Suprapubic skin (tissue), 4 donors: Measurements from ENCODE around the gene RTTN. TPM values are rescaled to one million over a fixed set of nuclear protein-coding genes. Genes with fewer than 3 reads are reported as not detected.

ENCODE experiments used
- DNase-seq, 2 donors: peaks; one replicate each; pipeline ENCODE4 v3.0.0-alpha.2; 2019; ENCODE audit warnings: low spot score in 2 of 2
- H3K27ac ChIP-seq: fragments of 200-600 bp; sonication (generic); one replicate; pipeline ENCODE4 v1.5.1; 2019
- H3K27me3 ChIP-seq: fragments of 200-600 bp; sonication (generic); one replicate; pipeline ENCODE4 v1.5.1; 2019
- H3K36me3 ChIP-seq: fragments of 200-600 bp; sonication (generic); one replicate; pipeline ENCODE4 v1.5.1; 2019
- H3K4me1 ChIP-seq: fragments of 200-600 bp; sonication (generic); one replicate; pipeline ENCODE4 v1.5.1; 2019
- H3K4me3 ChIP-seq: fragments of 200-600 bp; sonication (generic); one replicate; pipeline ENCODE4 v1.5.1; 2019; ENCODE audit warnings: mild to moderate bottlenecking
- H3K9me3 ChIP-seq: fragments of 200-600 bp; sonication (generic); one replicate; pipeline ENCODE4 v1.5.1; 2019
- CTCF ChIP-seq, 2 donors: fragments of 200-600 bp in 1 of 2; fragments of 450-650 bp in 1 of 2; sonication (generic) in 1 of 2; IDR thresholded peaks; one replicate each; pipeline ENCODE4 v1.5.1; 2016 to 2019; ENCODE audit warnings: antibody characterized with exemption in 2 of 2, mild to moderate bottlenecking in 1 of 2, moderate library complexity in 1 of 2
- EP300 ChIP-seq: sonication (generic); formaldehyde crosslinking; IDR thresholded peaks from one replicate; pipeline ENCODE4 v1.6.1; 2017; ENCODE audit warnings: antibody characterized with exemption
- POLR2A ChIP-seq, 2 donors: fragments of 450-650 bp; IDR thresholded peaks; one replicate each; pipeline ENCODE4 v1.6.1; 2017; ENCODE audit warnings: antibody characterized with exemption in 2 of 2, mild to moderate bottlenecking in 2 of 2, moderate library complexity in 2 of 2
- POLR2AphosphoS5 ChIP-seq, 3 donors: sonication (generic); formaldehyde crosslinking; IDR thresholded peaks; one replicate each; pipeline ENCODE4 v1.6.1; 2017; ENCODE audit warnings: antibody characterized with exemption in 3 of 3
- WGBS: methylation state at CpG from one replicate; pipeline ENCODE4 v1.1.5; 2018; 5-methylcytosine and 5-hydroxymethylcytosine counted together
- total RNA-seq, 4 donors: library from RNA; depleted of rRNA; stranded (reverse); fragments of >200 nt; gene quantifications; one replicate each; pipeline ENCODE4 v1.1.0, GENCODE V29; 2016

Gene RTTN
- total RNA-seq, 4 donors from 2014 or later, result 8.4 to 26.1 (median 12.5) TPM

GRCh38 chr18:70181725-70182124 lies 23.8 kb downstream of the RTTN start:
- H3K4me1 ChIP-seq, result no peaks in the 10 kb centered on the region
- no peaks in the 10 kb centered on the region for H3K27me3 ChIP-seq
- H3K9me3 ChIP-seq, result no peaks in the 10 kb centered on the region
- TF ChIP-seq EP300 (no peak), POLR2AphosphoS5 (IDR thresholded peaks at IDR 0.05) (no peak)
- peaks cover 20% of the 10 kb centered on the region for H3K36me3 ChIP-seq
- H3K27ac ChIP-seq, result no peak overlapping the region
- no peak overlapping the region for H3K4me3 ChIP-seq
- DNase-seq, result no peak

- 86% methylated on average over 1 of the region's 1 CpG for WGBS
- Histone ChIP-seq H3K4me1 (no peaks in the 10 kb centered on the region), H3K36me3 (peaks cover 17% of the 10 kb centered on the region), H3K27me3 (no peaks in the 10 kb centered on the region), H3K9me3 (no peaks in the 10 kb centered on the region), H3K4me3 (no peak overlapping the region), H3K27ac (no peak overlapping the region)
- TF ChIP-seq CTCF (IDR thresholded peaks at IDR 0.05), result no peak
- TF ChIP-seq EP300, result no peak
- no peak for TF ChIP-seq POLR2AphosphoS5 (IDR thresholded peaks at IDR 0.05)
- no peak for TF ChIP-seq POLR2A (IDR thresholded peaks at IDR 0.05)
- no peak for DNase-seq
Measured at GRCh38 chr18:70181015-70181414, 24.5 kb downstream of the RTTN start.

DNA sequence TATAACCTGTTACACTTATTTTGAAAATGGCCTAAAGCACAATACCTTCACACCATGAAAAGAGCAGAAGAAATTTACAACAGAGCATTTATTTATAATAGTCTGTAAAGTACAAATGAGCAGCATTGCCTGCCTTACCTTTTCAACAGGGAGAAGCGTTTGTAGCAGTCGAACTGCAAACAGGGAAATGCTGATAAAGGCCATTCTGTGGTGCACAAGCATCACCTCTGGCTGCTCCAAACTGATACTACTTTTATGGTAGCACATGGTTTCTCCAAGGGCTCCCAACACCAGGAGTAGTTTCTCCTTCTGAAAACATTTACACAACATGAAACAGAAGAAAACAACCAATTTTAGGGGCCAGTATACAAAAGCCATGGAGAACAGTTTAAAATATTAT lies 28.9 kb downstream of the RTTN start:
- DNase-seq, result no peak
- Histone ChIP-seq H3K4me1 (no peaks in the 10 kb centered on the region), H3K4me3 (no peak overlapping the region), H3K27me3 (no peaks in the 10 kb centered on the region), H3K27ac (no peak overlapping the region), H3K9me3 (no peaks in the 10 kb centered on the region), H3K36me3 (peaks cover 5% of the 10 kb centered on the region)
- 84% methylated on average over 2 of the region's 2 CpGs for WGBS
- TF ChIP-seq POLR2AphosphoS5 (IDR thresholded peaks at IDR 0.05) (no peak), EP300 (no peak), CTCF (IDR thresholded peaks at IDR 0.05) (no peak), POLR2A (IDR thresholded peaks at IDR 0.05) (no peak)

GRCh38 chr18:70175216-70175615 lies 30.3 kb downstream of the RTTN start:
- 84% methylated on average over 2 of the region's 2 CpGs for WGBS
- no peak for TF ChIP-seq CTCF (IDR thresholded peaks at IDR 0.05)
- TF ChIP-seq POLR2AphosphoS5 (IDR thresholded peaks at IDR 0.05), result no peak
- no peak for TF ChIP-seq EP300
- no peak for TF ChIP-seq POLR2A (IDR thresholded peaks at IDR 0.05)
- no peak for DNase-seq
- Histone ChIP-seq H3K27ac (no peak overlapping the region), H3K4me1 (no peaks in the 10 kb centered on the region), H3K4me3 (no peak overlapping the region), H3K9me3 (no peaks in the 10 kb centered on the region), H3K27me3 (no peaks in the 10 kb centered on the region), H3K36me3 (peaks cover 5% of the 10 kb centered on the region)

DNA sequence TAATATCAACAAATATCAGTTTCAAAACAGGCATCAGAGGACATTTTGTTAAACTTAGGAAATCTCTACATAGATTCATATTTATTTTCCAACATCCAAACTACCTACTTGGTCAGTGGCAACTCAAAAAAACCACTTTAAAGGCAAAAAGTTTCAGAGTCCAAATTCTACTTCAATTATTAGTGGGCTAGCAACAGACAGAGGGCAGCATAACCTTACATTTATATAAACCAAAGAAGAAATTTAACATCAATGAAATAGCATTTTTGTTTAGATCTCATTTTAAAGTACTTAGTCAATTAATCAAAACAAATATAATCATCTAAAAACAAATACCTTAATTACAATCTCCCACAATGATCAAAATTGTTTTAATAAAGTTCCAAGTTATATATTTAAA lies 33.3 kb downstream of the RTTN start:
- no peaks in the 10 kb centered on the region for H3K9me3 ChIP-seq
- no peak for DNase-seq
- H3K27ac ChIP-seq, result no peak overlapping the region
- peaks cover 5% of the 10 kb centered on the region for H3K36me3 ChIP-seq
- no peaks in the 10 kb centered on the region for H3K27me3 ChIP-seq
- TF ChIP-seq POLR2A (IDR thresholded peaks at IDR 0.05) (no peak), CTCF (IDR thresholded peaks at IDR 0.05) (no peak), EP300 (no peak), POLR2AphosphoS5 (IDR thresholded peaks at IDR 0.05) (no peak)
- no peaks in the 10 kb centered on the region for H3K4me1 ChIP-seq
- no peak overlapping the region for H3K4me3 ChIP-seq

- Histone ChIP-seq H3K36me3 (peaks cover 6% of the 10 kb centered on the region), H3K4me3 (no peak overlapping the region), H3K9me3 (no peaks in the 10 kb centered on the region), H3K27ac (no peak overlapping the region), H3K4me1 (no peaks in the 10 kb centered on the region), H3K27me3 (no peaks in the 10 kb centered on the region)
- no peak for DNase-seq
- WGBS, result 97% methylated on average over 4 of the region's 4 CpGs
- TF ChIP-seq CTCF (IDR thresholded peaks at IDR 0.05) (no peak), POLR2AphosphoS5 (IDR thresholded peaks at IDR 0.05) (no peak), EP300 (no peak), POLR2A (IDR thresholded peaks at IDR 0.05) (no peak)
Measured at GRCh38 chr18:70169747-70170146, 35.7 kb downstream of the RTTN start.
